ENCODE data around the gene PGBD5.
"Not testable (repeated sequence)": the region's sequence is repeated elsewhere in the genome, so short reads cannot be mapped to it uniquely, and the experiment has no call there.

Gene PGBD5

DNA sequence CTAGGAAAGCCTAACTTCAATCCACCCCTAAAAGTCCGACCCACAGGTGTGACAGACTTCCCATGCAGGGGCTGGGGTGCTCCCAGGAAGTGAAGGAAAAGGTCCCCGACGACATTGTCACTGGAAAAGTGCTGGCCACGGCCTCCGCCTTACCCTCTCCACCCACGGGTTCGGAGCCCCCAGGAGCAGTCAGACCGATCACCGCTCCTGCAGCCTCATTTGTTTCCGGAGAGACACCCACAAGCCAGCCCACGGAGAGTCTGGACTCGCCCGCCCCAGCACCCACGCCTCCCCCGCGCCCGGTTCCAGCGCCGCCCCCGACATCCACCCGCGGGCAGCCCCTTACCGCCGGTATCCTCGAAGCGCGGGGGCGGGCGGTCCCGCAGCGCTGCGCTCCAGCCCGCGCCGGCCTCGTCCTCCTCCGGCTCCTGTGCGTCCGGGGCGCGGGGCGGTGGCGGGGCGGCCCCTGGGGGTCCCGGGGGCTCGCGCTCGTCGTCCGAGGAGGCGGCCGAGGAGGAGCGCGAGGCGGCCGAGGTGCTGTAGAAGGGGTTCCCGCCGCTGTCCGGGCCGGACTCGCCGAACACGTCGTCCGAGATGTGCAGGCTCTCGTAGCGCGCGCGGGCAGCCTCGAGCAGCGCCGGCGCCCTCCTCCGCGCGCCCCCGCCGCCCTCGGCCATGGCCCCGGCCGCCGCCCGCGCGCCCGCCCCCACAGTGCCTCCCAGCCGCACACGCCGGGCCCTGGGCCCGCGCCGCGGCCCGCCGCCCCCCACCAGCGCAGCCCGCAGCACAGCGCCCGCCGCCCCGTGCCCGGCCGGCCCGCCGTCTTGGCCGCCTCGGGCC, 660 bp downstream of the PGBD5 start:
- no peak for DNase-seq (ENCODE audit: low read depth in 1 of 2, low spot score in 1 of 2)

DNA sequence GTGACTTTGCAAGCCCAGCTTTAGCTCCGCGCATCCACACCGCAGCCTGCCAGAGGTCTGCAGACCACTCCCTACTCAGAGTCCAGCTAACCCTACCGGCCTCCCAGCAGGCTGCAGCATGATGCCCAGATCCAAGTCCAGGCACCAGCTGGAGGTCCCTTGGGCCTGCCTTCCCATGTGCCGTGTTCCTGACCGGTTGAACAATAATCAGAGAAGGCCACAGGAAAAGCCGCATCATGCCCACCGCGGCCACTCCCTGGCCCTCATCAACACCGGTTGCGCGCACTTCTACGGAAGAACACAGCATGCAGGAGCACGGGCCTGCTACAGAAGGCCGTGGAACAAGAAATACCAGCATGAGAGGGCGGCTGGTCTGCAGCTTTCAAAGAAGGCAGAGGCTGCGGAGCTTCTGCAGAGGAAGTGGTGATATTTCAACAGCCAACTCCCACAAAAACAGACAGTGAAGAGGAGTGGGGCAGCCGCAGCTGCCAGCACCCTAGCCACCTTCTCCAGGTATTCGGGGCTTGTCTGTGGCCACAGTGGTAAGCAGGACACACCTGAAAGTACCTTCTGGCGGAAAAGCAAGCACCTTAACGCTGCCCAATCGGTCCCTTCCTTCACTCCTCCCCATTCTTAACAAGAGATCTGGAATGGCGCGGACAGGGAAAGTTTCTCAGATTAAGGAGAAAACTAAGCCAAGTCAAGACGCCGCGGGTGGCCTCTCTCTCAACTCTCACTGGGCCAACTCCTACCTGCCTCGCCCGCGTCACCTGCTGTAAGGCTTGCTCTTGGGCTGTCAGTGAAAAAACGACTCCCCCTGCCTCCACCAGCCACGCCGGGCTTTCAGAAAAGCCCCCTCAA, 1.5 kb downstream of the PGBD5 start:
- no peak for DNase-seq (ENCODE audit: low read depth in 1 of 2, low spot score in 1 of 2)

DNA sequence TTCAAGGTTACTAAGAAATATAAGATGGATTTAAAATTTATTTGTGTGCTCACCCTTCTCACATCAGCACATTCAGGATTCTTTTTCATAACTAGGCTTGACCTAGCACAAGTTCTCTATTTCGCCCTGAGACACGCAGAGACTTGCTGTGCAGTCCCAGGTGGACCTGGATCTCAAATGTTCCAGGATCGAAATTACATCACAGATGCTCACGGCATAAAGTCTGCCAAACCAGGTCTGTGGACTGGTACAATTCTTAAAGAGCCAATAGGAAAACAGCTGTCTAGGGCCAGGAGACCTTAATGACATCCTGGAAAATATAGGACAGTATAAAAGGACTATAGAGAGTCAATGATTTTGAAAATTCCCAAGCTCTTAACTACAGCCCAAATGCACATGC, 2.2 kb downstream of the PGBD5 start:
- no peak for DNase-seq (ENCODE audit: low read depth in 1 of 2, low spot score in 1 of 2)

DNA sequence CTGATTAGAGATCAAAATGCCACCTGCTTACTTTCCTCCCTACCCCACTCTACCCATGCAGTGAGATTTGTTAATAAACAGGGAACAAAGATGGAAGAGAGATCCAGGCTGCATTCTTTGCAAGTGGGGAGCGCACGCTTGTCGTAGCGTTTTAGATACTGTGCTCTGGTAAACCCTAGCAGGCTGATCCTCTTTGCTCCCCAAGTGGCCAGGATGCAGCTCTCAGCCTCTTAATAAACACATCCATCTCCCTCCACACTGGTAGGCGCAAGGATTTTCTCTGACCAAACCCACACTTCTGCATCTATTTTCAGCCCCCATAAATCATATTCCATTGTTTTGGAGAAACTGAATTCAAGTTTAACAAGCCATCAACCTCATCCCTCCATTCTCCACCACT, 2.9 kb downstream of the PGBD5 start:
- no peak for DNase-seq (ENCODE audit: low read depth in 1 of 2, low spot score in 1 of 2)

DNA sequence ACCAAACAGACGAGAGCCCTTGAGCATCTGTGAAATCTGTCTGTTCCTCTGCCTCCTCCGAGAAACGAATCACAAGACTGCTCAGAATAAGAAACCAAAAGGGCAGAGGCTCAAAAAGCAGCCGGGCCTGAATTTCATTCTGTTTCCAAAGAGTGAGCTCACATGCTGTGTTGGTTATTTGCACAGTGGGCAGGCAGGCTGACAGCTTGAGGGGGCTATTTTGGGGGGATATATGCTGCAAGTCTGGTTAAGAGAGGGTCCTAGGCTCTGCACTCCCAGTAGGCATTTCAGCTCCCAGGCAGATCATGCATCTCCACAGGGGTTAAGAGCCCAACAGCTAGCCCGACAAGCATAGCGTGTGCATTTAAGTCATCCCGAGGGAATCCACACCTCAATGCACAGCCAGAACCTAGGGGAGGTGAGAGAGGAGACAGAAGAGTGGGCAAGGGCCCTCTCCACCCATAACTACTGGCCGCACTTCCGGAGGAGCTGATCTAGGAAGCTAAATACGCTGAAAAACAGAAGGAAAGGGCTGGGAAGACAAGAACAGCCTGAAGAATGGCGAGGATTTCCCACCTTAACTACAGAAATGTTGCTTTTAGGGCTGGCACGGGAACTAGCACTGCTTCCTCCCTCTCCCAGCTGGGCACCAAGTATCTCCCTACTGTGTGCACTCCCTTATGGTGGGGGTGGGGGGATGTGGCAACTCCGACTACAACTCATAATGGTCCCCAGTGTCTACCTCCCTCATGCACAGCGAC, 3.7 kb downstream of the PGBD5 start:
- DNase-seq (ENCODE audit: low read depth in 1 of 2, low spot score in 1 of 2): no peak

DNA sequence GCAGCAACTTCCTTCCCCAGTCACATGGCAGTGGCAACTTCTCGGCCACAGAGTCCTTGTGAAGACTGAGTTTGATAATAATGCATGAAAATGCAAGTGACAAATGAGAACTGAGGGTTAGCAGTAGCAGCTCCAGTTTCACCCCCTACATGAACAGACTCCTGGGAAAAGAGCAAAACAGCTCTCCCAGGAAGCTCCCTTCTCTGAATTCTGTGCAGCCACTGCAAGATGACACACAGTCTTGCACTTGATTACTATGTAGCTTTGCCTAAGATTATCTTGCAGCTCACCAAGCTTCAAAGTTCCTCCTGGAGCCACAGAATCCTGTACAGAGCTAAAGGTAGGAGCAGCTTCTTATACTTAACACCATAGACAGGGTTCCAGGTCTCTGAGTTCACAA, 4.7 kb downstream of the PGBD5 start:
- DNase-seq (ENCODE audit: low read depth in 1 of 2, low spot score in 1 of 2): no peak

DNA sequence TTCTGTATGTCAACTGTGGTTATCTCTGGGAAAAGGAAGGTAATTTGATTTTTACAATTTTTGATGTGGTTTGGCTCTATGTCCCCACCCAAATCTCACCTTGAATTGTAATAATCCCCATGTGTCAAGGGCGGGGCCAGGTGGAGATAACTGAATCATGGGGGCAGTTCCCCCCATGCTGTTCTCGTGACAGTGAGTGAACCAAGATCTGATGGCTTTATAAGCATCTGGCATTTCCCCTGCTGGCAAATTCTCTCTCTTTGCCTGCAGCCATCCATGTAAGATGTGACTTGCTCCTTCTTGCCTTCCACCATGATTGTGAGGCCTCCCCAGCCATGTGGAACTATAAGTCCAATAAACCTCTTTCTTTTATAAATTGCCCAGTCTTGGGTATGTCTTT, 5.8 kb downstream of the PGBD5 start:
- not testable (repeated sequence) for DNase-seq (ENCODE audit: low read depth in 1 of 2, low spot score in 1 of 2)

DNA sequence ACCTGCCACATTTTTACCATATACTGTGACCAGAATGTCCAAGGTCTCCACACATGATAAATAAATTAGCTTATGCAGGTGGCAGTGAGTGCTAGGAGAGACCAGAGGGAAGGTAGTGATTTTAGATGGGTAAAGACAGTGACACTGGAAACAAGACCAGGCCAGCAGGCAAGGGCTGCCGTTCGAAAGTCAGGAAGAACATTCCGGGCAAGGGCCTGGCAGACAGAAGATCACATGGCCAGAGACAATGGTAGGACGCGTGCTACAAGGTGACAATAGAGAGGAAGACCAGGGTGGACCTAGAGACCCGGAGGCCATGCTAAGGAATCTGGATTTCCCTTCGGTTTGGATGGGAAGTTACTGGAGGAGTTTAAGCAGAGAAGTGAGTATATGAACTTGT, 9.7 kb downstream of the PGBD5 start:
- DNase-seq (ENCODE audit: low read depth in 1 of 2, low spot score in 1 of 2): no peak

DNA sequence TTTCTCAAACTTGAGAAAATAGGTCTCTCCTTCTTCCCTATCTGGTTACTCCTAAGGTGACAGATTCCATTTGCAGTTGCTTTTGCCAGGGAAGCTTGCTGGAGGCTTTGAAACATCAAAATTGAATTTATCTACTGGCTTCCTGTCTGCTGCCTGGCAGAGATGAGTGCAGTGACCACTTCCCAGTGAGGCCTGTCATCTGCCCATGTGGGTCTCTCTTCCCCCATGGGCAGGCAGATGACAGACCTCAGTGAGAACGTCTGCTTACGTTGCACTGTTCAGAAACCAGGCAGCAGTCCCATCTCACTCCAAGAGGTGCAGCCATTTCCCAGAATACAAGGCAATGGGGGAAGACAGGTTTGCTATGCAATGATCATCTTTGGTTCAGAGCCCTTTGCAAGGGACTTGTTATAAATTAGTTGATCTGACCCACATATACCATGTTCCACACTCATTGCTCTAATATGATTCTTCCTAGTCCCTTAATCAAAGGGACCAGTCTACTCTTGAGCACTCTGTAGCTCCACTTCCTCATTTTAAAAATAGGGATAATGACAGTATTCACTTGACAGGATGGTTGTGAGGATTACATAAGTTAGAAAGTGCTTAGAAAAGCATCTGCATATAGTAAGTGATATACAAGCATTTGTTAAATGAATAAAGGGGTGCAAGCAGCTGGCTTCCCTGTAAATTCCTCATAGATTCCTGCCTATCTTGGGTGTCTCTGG, 10.6 kb downstream of the PGBD5 start:
- DNase-seq (ENCODE audit: low read depth in 1 of 2, low spot score in 1 of 2): no peak

DNA sequence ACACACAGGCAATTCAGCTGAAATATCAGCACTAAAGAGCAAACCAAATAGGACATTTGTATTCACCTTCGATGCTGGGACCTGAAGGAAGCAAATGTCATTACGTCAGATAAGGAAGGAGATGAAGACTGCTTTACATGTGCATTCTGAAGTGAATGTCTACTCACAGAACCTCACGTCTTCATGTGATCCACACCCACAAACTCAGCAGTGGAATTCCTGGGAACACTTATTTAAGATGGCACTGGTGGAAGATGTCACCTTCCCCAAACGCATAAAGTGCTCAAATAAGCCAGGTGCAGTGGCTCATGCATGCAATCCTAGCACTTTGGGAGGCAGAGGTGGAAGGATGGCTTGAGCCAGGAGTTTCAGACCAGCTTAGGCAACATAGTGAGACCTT, 11.4 kb downstream of the PGBD5 start:
- DNase-seq (ENCODE audit: low read depth in 1 of 2, low spot score in 1 of 2): no peak

DNA sequence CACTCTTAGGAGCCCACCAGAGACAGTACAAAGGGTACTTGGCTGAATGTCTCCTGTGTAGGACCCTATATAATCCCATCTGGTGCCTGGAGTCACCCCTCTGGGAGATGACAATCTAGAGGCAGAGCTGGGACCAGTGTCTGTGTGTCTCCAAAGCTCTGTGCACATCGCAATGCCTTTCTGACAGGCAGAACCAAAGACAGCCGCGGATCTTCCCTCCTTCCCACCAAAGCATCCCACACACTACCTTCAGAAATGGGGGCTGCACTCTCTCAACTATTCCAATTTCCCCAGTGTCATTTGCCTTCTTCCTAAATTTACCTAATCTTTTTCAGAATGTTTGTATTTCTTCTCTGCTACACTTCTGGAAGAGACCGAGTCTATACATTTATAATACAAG, 12.0 kb downstream of the PGBD5 start:
- no peak for DNase-seq (ENCODE audit: low read depth in 1 of 2, low spot score in 1 of 2)

DNA sequence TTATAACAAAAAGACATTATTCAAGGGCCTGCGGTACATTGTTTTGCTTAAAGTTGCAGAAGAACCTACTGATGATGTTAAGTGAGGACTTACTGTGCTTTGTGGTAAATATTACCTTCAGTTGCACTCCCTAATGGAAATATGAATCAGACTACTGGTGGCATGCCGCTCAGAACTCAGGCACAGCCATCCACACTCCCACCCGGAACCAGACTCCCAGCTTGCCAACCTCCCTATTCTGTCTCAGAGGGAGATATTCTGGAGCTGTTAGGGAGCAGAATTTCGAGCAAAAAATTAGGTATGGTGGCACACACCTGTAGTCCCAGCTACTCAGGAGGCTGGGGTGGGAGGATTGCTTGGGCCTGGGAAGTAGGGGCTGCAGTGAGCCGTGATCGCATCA, 13.1 kb downstream of the PGBD5 start:
- no peak for DNase-seq (ENCODE audit: low read depth in 1 of 2, low spot score in 1 of 2)

DNA sequence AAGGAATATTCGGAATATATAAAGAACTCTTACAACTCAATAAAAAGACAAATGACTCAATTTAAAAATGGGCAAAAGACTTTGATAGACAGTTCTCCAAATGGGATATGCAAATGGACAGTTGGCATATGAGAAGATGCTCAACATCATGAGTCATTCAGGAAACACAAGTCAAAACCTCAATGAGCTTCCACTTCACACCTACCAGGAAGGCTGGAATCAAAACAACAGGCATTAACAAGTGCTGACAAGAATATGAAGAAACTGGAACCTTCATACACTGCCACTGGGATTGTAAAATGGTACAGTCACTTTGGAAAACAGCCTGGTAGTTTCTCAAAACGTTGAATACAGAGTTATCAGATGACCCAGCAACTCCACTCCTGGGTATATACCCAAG, 17.2 kb downstream of the PGBD5 start:
- DNase-seq (ENCODE audit: low read depth in 1 of 2, low spot score in 1 of 2): no peak

DNA sequence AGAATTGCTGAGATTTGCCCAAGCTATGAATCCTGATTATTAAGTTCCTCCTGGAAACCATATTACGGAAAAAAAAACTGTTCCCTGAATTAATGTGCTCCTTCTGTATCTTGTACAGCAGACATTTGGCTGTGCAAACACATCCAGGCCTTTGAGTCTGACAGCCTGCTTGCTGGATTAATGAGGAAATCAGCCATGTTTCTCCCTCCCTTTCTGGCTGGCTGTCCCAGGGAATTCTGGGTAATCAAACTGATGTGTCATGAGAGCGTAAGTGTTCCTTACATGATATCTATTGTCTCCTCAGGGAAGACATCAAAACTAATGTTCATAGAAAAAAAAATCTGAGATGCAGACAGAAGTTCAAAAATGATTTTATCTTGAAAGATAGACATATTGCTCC, 18.8 kb downstream of the PGBD5 start:
- no peak for DNase-seq (ENCODE audit: low read depth in 1 of 2, low spot score in 1 of 2)

DNA sequence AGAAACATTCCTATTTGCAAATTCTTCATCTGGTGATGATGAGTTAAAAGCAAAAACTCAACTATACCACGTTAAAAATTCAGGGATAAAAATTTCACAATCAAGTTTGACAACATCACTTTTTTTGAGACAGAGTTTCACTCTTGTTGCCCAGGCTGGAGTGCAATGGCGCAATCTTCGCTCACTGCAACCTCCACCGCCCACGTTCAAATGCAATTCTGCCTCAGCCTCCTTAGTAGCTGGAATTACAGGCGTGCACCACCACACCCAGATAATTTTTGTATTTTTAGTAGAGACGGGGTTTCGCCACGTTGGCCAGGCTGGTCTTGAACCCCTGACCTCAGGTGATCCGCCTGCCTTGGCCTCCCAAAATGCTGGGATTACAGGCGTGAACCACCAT, 19.4 kb downstream of the PGBD5 start:
- not testable (repeated sequence) for DNase-seq (ENCODE audit: low read depth in 1 of 2, low spot score in 1 of 2)

DNA sequence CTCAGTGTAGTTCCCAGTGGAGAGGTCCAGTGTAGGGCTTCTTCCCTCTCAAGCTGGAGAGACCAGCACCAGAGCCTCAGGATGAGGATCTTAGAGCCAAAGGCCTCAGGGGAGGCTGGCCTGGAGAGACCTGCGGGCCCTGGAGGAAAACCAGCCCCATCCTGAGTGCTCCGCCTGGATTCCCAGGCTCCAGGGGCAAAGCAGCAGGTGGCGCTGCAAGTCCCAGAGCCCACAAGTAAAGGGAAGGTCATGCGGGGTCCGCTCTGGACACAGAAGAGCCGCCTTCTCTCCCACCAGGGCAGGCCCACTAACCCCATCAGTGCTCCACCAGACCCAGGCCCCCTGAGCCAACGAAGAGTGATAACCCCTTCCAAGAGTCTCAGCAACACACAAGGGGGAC, 22.7 kb downstream of the PGBD5 start:
- no peak for DNase-seq (ENCODE audit: low read depth in 1 of 2, low spot score in 1 of 2)

DNA sequence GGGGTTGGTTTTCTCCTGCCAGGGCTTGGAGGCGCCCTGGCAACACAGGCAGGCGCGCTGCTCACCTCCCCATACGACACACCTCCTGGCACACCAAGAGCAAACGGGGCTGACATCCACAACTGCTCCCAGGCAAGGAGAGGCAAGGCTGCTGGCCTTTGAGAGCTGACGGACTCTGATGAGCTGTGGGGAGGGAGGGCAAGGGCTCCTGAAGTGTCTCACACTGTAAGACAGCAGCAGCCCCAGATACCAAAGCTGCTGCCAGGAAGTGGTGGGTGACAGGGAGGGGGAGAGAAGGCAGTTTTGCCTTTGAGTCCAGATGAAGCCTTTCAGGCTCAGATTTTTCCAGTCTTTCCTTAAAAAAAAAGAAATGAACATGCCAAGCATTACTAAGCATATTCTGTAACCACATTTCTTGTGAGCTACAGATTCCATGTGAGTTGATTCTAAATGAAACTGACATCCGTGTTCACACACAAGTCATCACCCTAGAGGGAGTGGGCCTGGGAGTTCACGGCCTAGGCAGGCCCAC, 24.3 kb downstream of the PGBD5 start:
- DNase-seq (ENCODE audit: low read depth in 1 of 2, low spot score in 1 of 2): no peak

DNA sequence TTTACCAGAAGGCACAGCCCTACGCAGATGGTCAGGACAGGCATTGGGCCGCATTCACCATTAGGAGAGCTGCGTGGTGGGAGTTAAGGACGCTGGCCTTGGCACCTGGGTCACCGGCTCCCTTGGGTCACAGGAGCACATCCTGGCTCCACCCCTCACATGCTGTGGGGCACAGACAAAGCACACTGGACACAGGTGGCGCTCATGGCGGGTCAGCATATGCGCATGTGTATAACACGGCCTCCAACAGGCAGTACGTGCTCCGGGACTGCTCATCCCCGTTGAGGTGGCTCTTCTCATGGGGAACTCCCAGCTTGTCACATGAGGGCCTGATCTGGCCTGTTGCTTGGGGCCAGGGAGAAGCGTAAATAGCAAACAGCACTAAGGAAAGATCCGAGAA, 25.0 kb downstream of the PGBD5 start:
- DNase-seq (ENCODE audit: low read depth in 1 of 2, low spot score in 1 of 2): no peak

DNA sequence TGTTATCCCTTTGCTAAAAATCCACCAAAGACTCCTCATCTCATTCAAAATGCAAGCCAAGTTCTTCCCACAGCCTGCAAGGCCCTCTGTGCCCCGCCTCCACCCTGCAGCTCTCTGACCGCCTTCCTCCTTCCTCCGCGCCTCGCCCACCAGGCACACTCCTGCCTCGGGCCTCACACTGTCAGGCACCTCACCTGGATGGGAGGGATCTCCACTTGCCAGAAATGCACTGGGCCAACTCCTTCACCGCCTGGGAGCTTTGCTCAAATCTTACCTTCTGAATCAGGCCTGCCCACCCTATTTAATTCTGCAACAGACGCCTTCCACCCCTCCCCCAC, 26.2 kb downstream of the PGBD5 start:
- DNase-seq (ENCODE audit: low read depth in 1 of 2, low spot score in 1 of 2): no peak

DNA sequence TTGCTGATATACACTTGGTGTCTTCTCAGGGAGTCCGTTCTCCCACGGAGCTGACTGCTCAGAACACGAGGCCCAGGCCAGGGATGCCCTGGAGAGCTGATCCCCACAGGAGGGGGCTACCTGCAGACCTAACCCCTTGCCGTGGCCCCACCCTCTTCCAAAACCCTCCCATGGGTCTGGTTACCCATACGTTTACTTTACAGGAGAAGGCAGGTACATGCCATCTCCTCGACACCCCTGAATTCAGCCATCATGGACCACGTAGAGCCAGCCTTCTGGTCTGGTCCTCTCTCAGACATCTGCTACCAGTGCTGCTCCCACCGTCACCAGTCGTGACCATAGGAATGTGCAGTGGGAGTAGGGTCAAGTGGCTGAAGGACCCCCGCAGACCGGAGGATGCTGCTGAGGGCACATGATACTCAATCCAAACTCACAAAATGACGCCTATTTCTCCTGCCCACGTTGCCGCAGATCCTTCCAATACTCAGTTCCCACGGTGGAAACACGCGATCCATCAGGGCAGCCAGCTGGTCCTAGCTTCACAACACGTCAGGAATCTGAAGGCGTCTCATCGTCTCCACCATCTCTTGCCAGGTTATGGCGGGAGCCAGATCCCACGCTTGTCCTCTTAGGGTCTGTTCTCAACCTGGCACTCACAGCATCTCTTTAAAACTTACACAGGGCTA, 26.7 kb downstream of the PGBD5 start:
- no peak for DNase-seq (ENCODE audit: low read depth in 1 of 2, low spot score in 1 of 2)
